ENCODE data around the gene F3.
"Not testable (repeated sequence)": the region's sequence is repeated elsewhere in the genome, so short reads cannot be mapped to it uniquely, and the experiment has no call there.

F3 gene

GRCh38 chr1:94541246-94542087 is at the start of gene F3:
Gene F3 (minus strand): TSS chr1:94541759. CDS start chr1:94541636, 123 bp downstream.
- no peak for TF ChIP-seq ZNF274 (IDR thresholded peaks at IDR 0.05; ENCODE audit: low read depth, low read length)
- H3K4me3 ChIP-seq (ENCODE audit: low read length) = peak within 1 kb of the TSS; percentile 68

- H3K4me3 ChIP-seq (ENCODE audit: low read length) = no peak overlapping the region
- no peak for TF ChIP-seq ZNF274 (IDR thresholded peaks at IDR 0.05; ENCODE audit: low read depth, low read length)
Observed at GRCh38 chr1:94590203-94591137, 48.9 kb upstream of the F3 start.

GRCh38 chr1:94589728-94590127 is 48.2 kb upstream of the F3 start:
- H3K4me3 ChIP-seq (ENCODE audit: low read length) = no peak overlapping the region
- TF ChIP-seq ZNF274 (IDR thresholded peaks at IDR 0.05; ENCODE audit: low read depth, low read length) = no peak

- no peak for TF ChIP-seq ZNF274 (IDR thresholded peaks at IDR 0.05; ENCODE audit: low read depth, low read length)
- H3K4me3 ChIP-seq (ENCODE audit: low read length) = no peak overlapping the region
Observed at GRCh38 chr1:94582565-94582964, 41.0 kb upstream of the F3 start.

- no peak overlapping the region for H3K4me3 ChIP-seq (ENCODE audit: low read length)
Observed at GRCh38 chr1:94580367-94581115, 39.0 kb upstream of the F3 start.

GRCh38 chr1:94579876-94580294 is 38.3 kb upstream of the F3 start:
- no peak for TF ChIP-seq ZNF274 (IDR thresholded peaks at IDR 0.05; ENCODE audit: low read depth, low read length)
- H3K4me3 ChIP-seq (ENCODE audit: low read length) = no peak overlapping the region

More at GRCh38 chr1:94580367-94581115, 39.0 kb upstream of the F3 start:
- no peak for TF ChIP-seq ZNF274 (IDR thresholded peaks at IDR 0.05; ENCODE audit: low read depth, low read length)

- H3K4me3 ChIP-seq (ENCODE audit: low read length) = no peak overlapping the region
Observed at GRCh38 chr1:94578856-94579255, 37.3 kb upstream of the F3 start.

GRCh38 chr1:94573917-94574316 is 32.4 kb upstream of the F3 start:
- H3K4me3 ChIP-seq (ENCODE audit: low read length) = not testable (repeated sequence)

More at GRCh38 chr1:94578856-94579255, 37.3 kb upstream of the F3 start:
- no peak for TF ChIP-seq ZNF274 (IDR thresholded peaks at IDR 0.05; ENCODE audit: low read depth, low read length)

GRCh38 chr1:94572780-94573179 is 31.2 kb upstream of the F3 start:
- no peak for TF ChIP-seq ZNF274 (IDR thresholded peaks at IDR 0.05; ENCODE audit: low read depth, low read length)
- no peak overlapping the region for H3K4me3 ChIP-seq (ENCODE audit: low read length)

- not testable (repeated sequence) for H3K4me3 ChIP-seq (ENCODE audit: low read length)
Observed at GRCh38 chr1:94570965-94571364, 29.4 kb upstream of the F3 start.

- not testable (repeated sequence) for H3K4me3 ChIP-seq (ENCODE audit: low read length)
Observed at GRCh38 chr1:94568806-94569205, 27.2 kb upstream of the F3 start.

GRCh38 chr1:94567975-94568607 is 26.5 kb upstream of the F3 start:
- H3K4me3 ChIP-seq (ENCODE audit: low read length) = not testable (repeated sequence)

GRCh38 chr1:94566436-94566835 is 24.9 kb upstream of the F3 start:
- not testable (repeated sequence) for H3K4me3 ChIP-seq (ENCODE audit: low read length)

GRCh38 chr1:94565901-94566300 is 24.3 kb upstream of the F3 start:
- no peak for TF ChIP-seq ZNF274 (IDR thresholded peaks at IDR 0.05; ENCODE audit: low read depth, low read length)
- H3K4me3 ChIP-seq (ENCODE audit: low read length) = no peak overlapping the region

Data from GM08714 (cell line).